Chondrocyte (in vitro differentiated cells): Measurements from ENCODE around the gene RIMS4. TPM values are rescaled to one million over a fixed set of nuclear protein-coding genes. Genes with fewer than 3 reads are reported as not detected.

ENCODE experiments used
- DNase-seq: peaks from one replicate; pipeline ENCODE4 v3.0.0; 2021; ENCODE audit warnings: mixed read lengths, low spot score
- H3K27ac Mint-ChIP-seq: one replicate; pipeline ENCODE4 v1.8.0; 2021; ENCODE audit warnings: mild to moderate bottlenecking, moderate library complexity, mixed read lengths; ENCODE audit not compliant: unreplicated experiment
- H3K27me3 Mint-ChIP-seq: 2 replicates; pipeline ENCODE4 v1.8.0; 2021; ENCODE audit warnings: low read depth, mixed read lengths
- H3K36me3 Mint-ChIP-seq: 2 replicates; pipeline ENCODE4 v1.8.0; 2021; ENCODE audit warnings: low read depth, mixed read lengths
- H3K4me1 Mint-ChIP-seq: 2 replicates; pipeline ENCODE4 v1.8.0; 2021; ENCODE audit warnings: low read depth, mild to moderate bottlenecking, mixed read lengths
- H3K4me3 Mint-ChIP-seq: one replicate; pipeline ENCODE4 v1.8.0; 2021; ENCODE audit warnings: mild to moderate bottlenecking, moderate library complexity, mixed read lengths; ENCODE audit not compliant: unreplicated experiment
- H3K9me3 Mint-ChIP-seq: 2 replicates; pipeline ENCODE4 v1.8.0; 2021; ENCODE audit warnings: low read depth, mixed read lengths
- total RNA-seq: library from RNA; stranded (reverse); gene quantifications from 3 replicates; pipeline ENCODE4 v1.2.1, GENCODE V29; 2021
- TF ChIP-seq, protein P1 (sequence below): fragments of 200-600 bp; sonication (generic); IDR thresholded peaks from 2 replicates; pipeline ENCODE4 v1.5.0; 2021; ENCODE audit warnings: antibody characterized with exemption, mild to moderate bottlenecking, moderate library complexity

The RIMS4 gene
- total RNA-seq, 1 donor from 2014 or later, result 2.1 TPM

DNA sequence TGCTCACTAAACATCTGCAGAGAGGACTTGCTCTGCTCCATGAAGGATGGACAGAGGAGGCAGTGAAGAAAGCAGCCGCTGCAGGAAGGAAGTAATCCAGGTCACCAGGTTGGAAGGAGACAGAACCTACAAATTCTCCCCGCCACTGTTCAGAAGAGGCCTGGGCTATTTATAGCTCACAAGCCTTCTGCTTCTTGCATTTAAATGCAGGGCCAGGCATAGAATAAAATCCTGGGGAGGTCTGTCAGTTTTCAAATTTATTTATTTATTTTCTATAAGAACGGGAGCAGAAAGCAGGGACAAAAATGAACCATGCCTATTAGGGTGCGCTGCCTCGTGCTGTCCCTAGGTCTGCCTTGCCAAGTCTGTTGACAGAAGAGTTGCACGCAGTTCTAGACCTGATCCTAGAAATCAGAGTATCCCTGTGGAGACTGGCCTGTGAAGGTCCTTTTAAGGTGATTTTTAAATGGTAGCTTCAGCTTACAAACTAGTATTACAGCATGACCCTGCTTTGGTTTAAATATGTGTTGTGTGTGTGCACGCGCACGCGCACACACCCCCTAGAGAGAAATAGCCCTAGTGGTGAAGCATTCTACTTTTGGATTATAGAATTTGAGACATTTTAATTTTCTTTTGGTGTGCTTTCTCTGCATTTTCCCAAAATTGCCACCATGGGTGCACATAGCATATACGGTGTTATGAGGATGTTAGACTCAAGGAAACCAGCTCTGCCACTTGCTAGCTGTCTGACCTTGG, 19.5 kb downstream of the RIMS4 start:
- H3K9me3 Mint-ChIP-seq, result no peaks in the 10 kb centered on the region
- no peak for DNase-seq
- H3K4me3 Mint-ChIP-seq, result no peak overlapping the region
- peak overlapping the region; percentile 72 for H3K27ac Mint-ChIP-seq
- TF ChIP-seq, protein P1, sequence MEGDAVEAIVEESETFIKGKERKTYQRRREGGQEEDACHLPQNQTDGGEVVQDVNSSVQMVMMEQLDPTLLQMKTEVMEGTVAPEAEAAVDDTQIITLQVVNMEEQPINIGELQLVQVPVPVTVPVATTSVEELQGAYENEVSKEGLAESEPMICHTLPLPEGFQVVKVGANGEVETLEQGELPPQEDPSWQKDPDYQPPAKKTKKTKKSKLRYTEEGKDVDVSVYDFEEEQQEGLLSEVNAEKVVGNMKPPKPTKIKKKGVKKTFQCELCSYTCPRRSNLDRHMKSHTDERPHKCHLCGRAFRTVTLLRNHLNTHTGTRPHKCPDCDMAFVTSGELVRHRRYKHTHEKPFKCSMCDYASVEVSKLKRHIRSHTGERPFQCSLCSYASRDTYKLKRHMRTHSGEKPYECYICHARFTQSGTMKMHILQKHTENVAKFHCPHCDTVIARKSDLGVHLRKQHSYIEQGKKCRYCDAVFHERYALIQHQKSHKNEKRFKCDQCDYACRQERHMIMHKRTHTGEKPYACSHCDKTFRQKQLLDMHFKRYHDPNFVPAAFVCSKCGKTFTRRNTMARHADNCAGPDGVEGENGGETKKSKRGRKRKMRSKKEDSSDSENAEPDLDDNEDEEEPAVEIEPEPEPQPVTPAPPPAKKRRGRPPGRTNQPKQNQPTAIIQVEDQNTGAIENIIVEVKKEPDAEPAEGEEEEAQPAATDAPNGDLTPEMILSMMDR, result no peak
- H3K4me1 Mint-ChIP-seq, result peaks cover 21% of the 10 kb centered on the region
- H3K36me3 Mint-ChIP-seq, result no peaks in the 10 kb centered on the region
- H3K27me3 Mint-ChIP-seq, result peaks cover 15% of the 10 kb centered on the region

- Mint-ChIP-seq H3K27ac (no peak overlapping the region), H3K9me3 (no peaks in the 10 kb centered on the region), H3K36me3 (no peaks in the 10 kb centered on the region), H3K27me3 (peaks cover 20% of the 10 kb centered on the region), H3K4me1 (peaks cover 24% of the 10 kb centered on the region), H3K4me3 (no peak overlapping the region)
- TF ChIP-seq, protein P1, result no peak
- DNase-seq, result no peak
Measured at GRCh38 chr20:44788706-44789456, 21.5 kb downstream of the RIMS4 start.

DNA sequence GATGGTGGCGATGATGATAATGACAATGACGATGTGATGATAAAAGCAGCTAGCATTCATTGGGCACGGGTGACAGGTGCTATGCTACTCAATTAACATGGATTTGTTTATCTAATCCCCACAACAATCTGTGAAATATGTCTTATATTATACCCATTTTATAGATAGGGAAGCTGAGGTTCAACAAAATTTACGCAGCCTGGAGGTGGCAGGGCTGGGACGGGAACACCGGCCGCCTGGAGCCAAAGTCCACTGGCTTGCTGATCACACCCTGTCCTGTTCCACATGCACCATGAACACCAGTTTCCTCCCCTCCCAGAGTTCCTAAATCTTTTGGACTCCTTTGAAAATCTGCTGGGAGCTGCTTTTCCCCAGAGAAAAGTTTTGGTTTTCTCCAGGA, 23.0 kb downstream of the RIMS4 start:
- TF ChIP-seq, protein P1, result no peak
- Mint-ChIP-seq H3K4me1 (peaks cover 24% of the 10 kb centered on the region), H3K27ac (no peak overlapping the region), H3K27me3 (peaks cover 26% of the 10 kb centered on the region), H3K4me3 (no peak overlapping the region), H3K36me3 (no peaks in the 10 kb centered on the region), H3K9me3 (no peaks in the 10 kb centered on the region)
- no peak for DNase-seq

- no peak for DNase-seq
- H3K4me1 Mint-ChIP-seq, result peaks cover 11% of the 10 kb centered on the region
Measured at GRCh38 chr20:44785768-44786167, 24.6 kb downstream of the RIMS4 start.

DNA sequence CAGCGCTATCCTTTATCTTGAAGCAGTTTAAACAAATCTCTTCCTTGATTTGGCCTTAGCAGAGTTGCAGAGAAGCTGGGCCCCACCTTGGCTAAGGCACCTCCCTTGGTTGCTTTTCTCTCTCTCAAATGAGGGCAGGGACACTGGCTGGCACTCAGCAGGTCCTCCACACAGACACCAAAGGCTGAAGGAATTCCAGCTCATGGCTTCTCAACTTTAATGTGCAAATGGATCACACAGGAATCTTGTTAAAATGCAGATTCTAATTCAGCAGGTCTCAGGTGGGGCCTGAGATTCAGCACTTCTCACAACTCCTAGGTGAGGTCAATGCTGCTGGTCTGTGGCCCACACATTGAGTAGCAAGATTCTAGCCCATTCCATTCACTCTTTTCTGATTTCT, 25.7 kb downstream of the RIMS4 start:
- no peak for DNase-seq
- H3K27me3 Mint-ChIP-seq, result peaks cover 24% of the 10 kb centered on the region
- TF ChIP-seq, protein P1, result no peak
- no peaks in the 10 kb centered on the region for H3K36me3 Mint-ChIP-seq
- peaks cover 6% of the 10 kb centered on the region for H3K4me1 Mint-ChIP-seq
- H3K9me3 Mint-ChIP-seq, result no peaks in the 10 kb centered on the region
- no peak overlapping the region for H3K4me3 Mint-ChIP-seq
- no peak overlapping the region for H3K27ac Mint-ChIP-seq

More at GRCh38 chr20:44785768-44786167, 24.6 kb downstream of the RIMS4 start:
- Mint-ChIP-seq H3K27me3 (peaks cover 26% of the 10 kb centered on the region), H3K9me3 (no peaks in the 10 kb centered on the region), H3K36me3 (no peaks in the 10 kb centered on the region), H3K4me3 (no peak overlapping the region), H3K27ac (no peak overlapping the region)
- TF ChIP-seq, protein P1, result peak; percentile 67
